ENCODE measurements around the gene NR0B1. TPM values are rescaled to one million over a fixed set of nuclear protein-coding genes. Genes with fewer than 3 reads are reported as not detected.

The NR0B1 gene
- polyA plus RNA-seq, 3 donors: not detected

DNA sequence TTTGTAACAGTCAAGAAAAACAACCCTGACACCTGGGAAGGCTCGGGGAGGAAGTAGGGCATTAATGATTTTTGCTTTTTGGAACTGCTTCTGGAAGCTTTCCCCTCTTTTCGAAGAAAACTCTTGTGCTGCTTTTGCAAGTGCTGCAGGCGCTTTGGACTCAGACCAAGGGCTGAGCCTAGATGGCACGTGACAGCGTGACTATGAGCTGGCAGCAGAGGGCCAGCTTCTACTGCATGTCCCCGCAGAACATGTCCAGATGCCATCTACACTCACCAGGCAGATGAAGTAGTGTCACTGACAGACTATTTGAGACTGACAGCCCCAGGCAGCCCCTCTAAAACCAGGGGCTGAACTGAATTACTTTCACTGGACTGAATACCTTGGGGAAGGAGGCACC lies 6.2 kb downstream of the NR0B1 start:
- Mint-ChIP-seq H3K4me3 (no peak overlapping the region), H3K9me3 (peaks cover 0 to 3% (median 0%) of the 10 kb centered on the region in 7 donors), H3K27me3 (ENCODE audit: low read depth in 3 of 3) (peaks cover 5 to 25% (median 16%) of the 10 kb centered on the region in 3 donors), H3K4me1 (no peaks in the 10 kb centered on the region), H3K27ac (no peak overlapping the region), H3K36me3 (no peaks in the 10 kb centered on the region)
- H3K4me1 ChIP-seq (ENCODE audit: control insufficient read depth in 1 of 2, insufficient read depth in 2 of 2, low read length in 2 of 2): no peaks in the 10 kb centered on the region
- no peaks in the 10 kb centered on the region for H3K79me2 ChIP-seq (ENCODE audit: insufficient read depth, low read length)
- no peak overlapping the region for H3K4me2 ChIP-seq (replicated peaks; ENCODE audit: extremely low read depth, low read length, poor library complexity, severe bottlenecking)
- TF ChIP-seq, protein P1, sequence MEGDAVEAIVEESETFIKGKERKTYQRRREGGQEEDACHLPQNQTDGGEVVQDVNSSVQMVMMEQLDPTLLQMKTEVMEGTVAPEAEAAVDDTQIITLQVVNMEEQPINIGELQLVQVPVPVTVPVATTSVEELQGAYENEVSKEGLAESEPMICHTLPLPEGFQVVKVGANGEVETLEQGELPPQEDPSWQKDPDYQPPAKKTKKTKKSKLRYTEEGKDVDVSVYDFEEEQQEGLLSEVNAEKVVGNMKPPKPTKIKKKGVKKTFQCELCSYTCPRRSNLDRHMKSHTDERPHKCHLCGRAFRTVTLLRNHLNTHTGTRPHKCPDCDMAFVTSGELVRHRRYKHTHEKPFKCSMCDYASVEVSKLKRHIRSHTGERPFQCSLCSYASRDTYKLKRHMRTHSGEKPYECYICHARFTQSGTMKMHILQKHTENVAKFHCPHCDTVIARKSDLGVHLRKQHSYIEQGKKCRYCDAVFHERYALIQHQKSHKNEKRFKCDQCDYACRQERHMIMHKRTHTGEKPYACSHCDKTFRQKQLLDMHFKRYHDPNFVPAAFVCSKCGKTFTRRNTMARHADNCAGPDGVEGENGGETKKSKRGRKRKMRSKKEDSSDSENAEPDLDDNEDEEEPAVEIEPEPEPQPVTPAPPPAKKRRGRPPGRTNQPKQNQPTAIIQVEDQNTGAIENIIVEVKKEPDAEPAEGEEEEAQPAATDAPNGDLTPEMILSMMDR (IDR thresholded peaks at IDR 0.05): no peak
- H4K20me1 ChIP-seq (ENCODE audit: insufficient read depth, low read length): no peaks in the 10 kb centered on the region
- 100% methylated on average over 2 of the region's 6 CpGs for WGBS (ENCODE audit: insufficient coverage)
- no peak overlapping the region for H3K9ac ChIP-seq (ENCODE audit: insufficient read depth, low read length, poor library complexity, severe bottlenecking)
- peaks cover 10 to 15% of the 10 kb centered on the region in 2 donors for H3K27me3 ChIP-seq (ENCODE audit: control insufficient read depth in 2 of 2, insufficient read depth in 2 of 2, low read length in 2 of 2)
- intact Hi-C loops (cut with micrococcal nuclease): no loop called here
- H3K4me3 ChIP-seq (replicated peaks in 1 of 3; ENCODE audit: low read depth in 2 of 3, low read length in 3 of 3): no peak overlapping the region
- H3K27ac ChIP-seq (ENCODE audit: low read depth in 1 of 2, low read length in 2 of 2): no peak overlapping the region
- H2AFZ ChIP-seq (ENCODE audit: insufficient read depth, low read depth, low read length, poor library complexity, severe bottlenecking): no peak overlapping the region
- H3K36me3 ChIP-seq (replicated peaks in 1 of 2; ENCODE audit: control insufficient read depth in 1 of 2, insufficient read depth in 2 of 2, low read length in 2 of 2): no peaks in the 10 kb centered on the region
- no peak for DNase-seq
- no peaks in the 10 kb centered on the region for H3K9me3 ChIP-seq (replicated peaks in 1 of 2; ENCODE audit: control insufficient read depth in 1 of 2, insufficient read depth in 1 of 2, low read length in 2 of 2)

DNA sequence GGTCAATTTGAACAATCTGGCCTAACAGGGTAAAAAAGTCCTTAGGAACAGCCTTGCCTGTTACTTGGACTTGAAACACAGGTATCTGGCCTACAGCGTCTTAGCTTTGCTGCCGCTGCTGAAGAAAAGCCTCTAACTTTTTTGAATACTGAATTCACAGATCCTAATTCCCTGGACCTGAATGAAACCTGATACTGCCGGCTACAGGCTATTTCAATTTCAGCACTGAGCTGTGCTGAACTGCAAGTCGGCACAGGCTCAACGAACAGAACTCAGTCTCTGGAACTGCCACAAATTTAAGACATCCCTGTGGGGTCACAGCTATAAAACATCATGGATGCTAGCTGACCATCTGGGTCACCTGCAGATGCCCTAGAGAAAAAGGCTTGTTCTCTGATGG lies 7.2 kb downstream of the NR0B1 start:
- intact Hi-C loops (cut with micrococcal nuclease): no loop called here
- peaks cover 2 to 18% (median 7%) of the 10 kb centered on the region in 3 donors for H3K27me3 Mint-ChIP-seq (ENCODE audit: low read depth in 3 of 3)
- H3K4me3 ChIP-seq (replicated peaks in 1 of 3; ENCODE audit: low read depth in 2 of 3, low read length in 3 of 3): no peak overlapping the region
- no peaks in the 10 kb centered on the region for H3K4me1 ChIP-seq (ENCODE audit: control insufficient read depth in 1 of 2, insufficient read depth in 2 of 2, low read length in 2 of 2)
- H3K4me3 Mint-ChIP-seq: no peak overlapping the region
- no peak for DNase-seq
- no peaks in the 10 kb centered on the region for H3K36me3 Mint-ChIP-seq
- H3K27ac ChIP-seq (ENCODE audit: low read depth in 1 of 2, low read length in 2 of 2): no peak overlapping the region
- H3K4me1 Mint-ChIP-seq: no peaks in the 10 kb centered on the region
- no peak overlapping the region for H3K27ac Mint-ChIP-seq
- peaks cover 4 to 5% of the 10 kb centered on the region in 2 donors for H3K27me3 ChIP-seq (ENCODE audit: control insufficient read depth in 2 of 2, insufficient read depth in 2 of 2, low read length in 2 of 2)
- 45% methylated on average over 4 of the region's 5 CpGs for WGBS (ENCODE audit: insufficient coverage)
- no peak overlapping the region for H3K4me2 ChIP-seq (replicated peaks; ENCODE audit: extremely low read depth, low read length, poor library complexity, severe bottlenecking)
- no peaks in the 10 kb centered on the region for H3K79me2 ChIP-seq (ENCODE audit: insufficient read depth, low read length)
- H3K9ac ChIP-seq (ENCODE audit: insufficient read depth, low read length, poor library complexity, severe bottlenecking): no peak overlapping the region
- no peaks in the 10 kb centered on the region for H3K36me3 ChIP-seq (replicated peaks in 1 of 2; ENCODE audit: control insufficient read depth in 1 of 2, insufficient read depth in 2 of 2, low read length in 2 of 2)
- TF ChIP-seq, protein P1 (IDR thresholded peaks at IDR 0.05): no peak
- H2AFZ ChIP-seq (ENCODE audit: insufficient read depth, low read depth, low read length, poor library complexity, severe bottlenecking): no peak overlapping the region
- peaks cover 0 to 1% (median 0%) of the 10 kb centered on the region in 7 donors for H3K9me3 Mint-ChIP-seq
- no peaks in the 10 kb centered on the region for H3K9me3 ChIP-seq (replicated peaks in 1 of 2; ENCODE audit: control insufficient read depth in 1 of 2, insufficient read depth in 1 of 2, low read length in 2 of 2)
- no peaks in the 10 kb centered on the region for H4K20me1 ChIP-seq (ENCODE audit: insufficient read depth, low read length)

Data from CD14-positive monocyte (primary cell).